ENCODE results near the gene RASD1.

RASD1 gene

DNA sequence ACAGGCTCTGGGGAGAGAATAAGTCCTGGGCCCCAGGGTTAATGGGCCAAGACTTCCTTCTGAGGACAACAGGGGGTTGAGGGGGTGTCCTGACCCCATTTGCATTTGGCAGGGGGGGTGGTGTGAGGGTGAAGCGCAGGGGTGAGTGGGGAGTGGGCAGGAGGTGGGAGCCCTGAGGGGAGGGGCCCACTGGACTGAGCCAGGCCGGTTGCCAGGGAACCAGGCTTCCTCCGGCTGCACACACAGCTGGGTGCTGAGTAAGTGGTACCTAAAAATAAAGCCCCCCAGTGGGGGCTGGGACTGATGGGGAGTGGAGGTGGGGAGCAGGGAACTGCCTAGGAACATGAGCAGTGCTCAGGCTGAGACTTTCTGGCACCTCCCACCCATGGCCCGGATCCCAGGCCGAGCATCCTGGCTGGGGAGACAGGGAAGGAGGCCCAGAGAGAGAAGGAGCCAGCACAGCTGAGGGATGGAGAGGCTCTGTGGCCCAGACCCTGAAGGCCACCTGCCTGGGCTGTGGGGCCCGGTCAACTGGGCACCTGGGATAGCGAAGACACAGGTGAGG is 7.5 kb upstream of the RASD1 start:
- H3K27ac ChIP-seq (ENCODE audit: low read depth, low read length) = no peak overlapping the region
- H4K20me1 ChIP-seq (ENCODE audit: control insufficient read depth, insufficient read depth, low read depth, low read length) = no peaks in the 10 kb centered on the region
- no peaks in the 10 kb centered on the region for H3K27me3 ChIP-seq (ENCODE audit: control insufficient read depth, low read length)
- H3F3A ChIP-seq (ENCODE audit: control insufficient read depth, insufficient read depth) = no peaks in the 10 kb centered on the region
- no peaks in the 10 kb centered on the region for H3K9me3 ChIP-seq (ENCODE audit: control insufficient read depth, insufficient read depth, low read length)
- H3K4me3 ChIP-seq (ENCODE audit: low read length) = no peak overlapping the region
- H3K79me2 ChIP-seq (ENCODE audit: control insufficient read depth, low read length) = no peaks in the 10 kb centered on the region
- no peaks in the 10 kb centered on the region for H3K9me2 ChIP-seq (replicated peaks; ENCODE audit: control insufficient read depth, low read length)
- TF ChIP-seq, protein P1, sequence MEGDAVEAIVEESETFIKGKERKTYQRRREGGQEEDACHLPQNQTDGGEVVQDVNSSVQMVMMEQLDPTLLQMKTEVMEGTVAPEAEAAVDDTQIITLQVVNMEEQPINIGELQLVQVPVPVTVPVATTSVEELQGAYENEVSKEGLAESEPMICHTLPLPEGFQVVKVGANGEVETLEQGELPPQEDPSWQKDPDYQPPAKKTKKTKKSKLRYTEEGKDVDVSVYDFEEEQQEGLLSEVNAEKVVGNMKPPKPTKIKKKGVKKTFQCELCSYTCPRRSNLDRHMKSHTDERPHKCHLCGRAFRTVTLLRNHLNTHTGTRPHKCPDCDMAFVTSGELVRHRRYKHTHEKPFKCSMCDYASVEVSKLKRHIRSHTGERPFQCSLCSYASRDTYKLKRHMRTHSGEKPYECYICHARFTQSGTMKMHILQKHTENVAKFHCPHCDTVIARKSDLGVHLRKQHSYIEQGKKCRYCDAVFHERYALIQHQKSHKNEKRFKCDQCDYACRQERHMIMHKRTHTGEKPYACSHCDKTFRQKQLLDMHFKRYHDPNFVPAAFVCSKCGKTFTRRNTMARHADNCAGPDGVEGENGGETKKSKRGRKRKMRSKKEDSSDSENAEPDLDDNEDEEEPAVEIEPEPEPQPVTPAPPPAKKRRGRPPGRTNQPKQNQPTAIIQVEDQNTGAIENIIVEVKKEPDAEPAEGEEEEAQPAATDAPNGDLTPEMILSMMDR (IDR thresholded peaks at IDR 0.05; ENCODE audit: low read depth, low read length, poor library complexity, severe bottlenecking) = no peak
- no peak for TF ChIP-seq EZH2phosphoT487 (IDR thresholded peaks at IDR 0.05; ENCODE audit: borderline replicate concordance, low read length)
- no peaks in the 10 kb centered on the region for H3K4me1 ChIP-seq (ENCODE audit: control insufficient read depth, low read length)
- no peaks in the 10 kb centered on the region for H3K36me3 ChIP-seq (ENCODE audit: control insufficient read depth, low read length)
- no peak overlapping the region for H3K4me2 ChIP-seq (ENCODE audit: low read length)

DNA sequence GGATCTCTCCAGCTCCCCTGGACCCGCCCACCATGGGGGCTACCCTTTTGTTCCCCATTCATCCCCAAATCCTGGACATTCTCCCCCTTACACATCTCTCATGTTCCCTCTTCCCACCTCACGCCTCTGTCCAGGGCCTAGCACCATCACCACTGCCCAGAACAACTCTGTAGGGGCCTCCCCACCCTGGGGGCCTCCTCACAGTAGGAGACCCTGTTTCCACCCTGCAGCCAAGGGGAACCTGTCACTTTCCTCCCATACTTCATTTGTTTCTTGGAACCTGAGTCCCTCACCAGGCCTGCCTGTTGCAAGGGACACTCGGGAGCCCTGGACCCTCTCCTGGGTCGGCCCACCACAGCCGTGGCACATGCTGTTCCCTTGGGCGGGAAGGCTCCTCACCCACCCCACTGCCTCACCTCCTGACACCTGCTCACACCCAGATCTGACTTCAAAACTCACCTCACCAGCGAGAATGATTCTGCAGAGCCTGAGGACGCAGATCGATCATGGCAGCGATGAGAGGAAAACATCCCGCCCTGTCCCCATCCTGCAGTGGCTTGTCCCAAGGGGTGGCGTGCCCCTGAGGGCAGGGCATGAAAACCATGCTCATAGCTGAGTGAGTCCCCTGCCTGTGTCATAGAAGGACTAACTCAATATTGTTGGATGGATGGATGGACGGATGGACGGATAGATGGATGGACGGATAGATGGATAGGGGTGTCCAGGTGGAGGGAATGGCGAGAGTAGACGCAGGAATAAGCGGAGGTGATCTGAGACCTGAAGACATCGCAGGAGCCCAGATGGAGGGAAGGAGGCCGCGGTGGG is 6.8 kb upstream of the RASD1 start:
- Histone ChIP-seq H3K27ac (ENCODE audit: low read depth, low read length) (no peak overlapping the region), H3K4me1 (ENCODE audit: control insufficient read depth, low read length) (no peaks in the 10 kb centered on the region)

DNA sequence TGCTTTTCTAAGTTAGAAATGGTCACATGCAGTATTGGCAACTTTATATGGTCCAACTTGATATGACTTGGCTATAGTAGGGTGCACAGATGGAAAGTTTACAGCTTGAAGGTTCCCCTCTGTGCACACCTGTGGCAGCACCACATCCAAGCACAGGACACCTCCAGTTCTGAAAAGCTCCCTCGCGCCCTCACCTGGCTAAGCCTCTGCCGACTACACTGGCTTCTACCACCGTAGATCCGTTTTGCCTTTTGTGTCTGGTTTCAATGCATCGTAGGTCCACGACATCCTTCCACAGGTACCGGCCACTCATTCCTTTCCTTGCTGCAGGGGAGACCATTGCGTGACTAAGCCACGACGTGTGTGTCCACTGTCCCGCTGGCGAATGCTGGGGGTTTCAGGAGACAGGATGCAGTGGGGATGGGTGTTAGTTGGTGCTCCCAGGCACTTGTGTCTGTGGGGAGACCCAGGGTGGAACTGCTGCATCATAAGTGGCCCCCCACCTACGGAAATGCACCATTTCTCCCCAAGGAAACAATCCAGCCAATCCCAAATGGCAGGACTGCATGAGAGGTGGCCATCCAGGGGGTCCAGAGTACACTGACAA is 4.9 kb upstream of the RASD1 start:
- no peaks in the 10 kb centered on the region for H3F3A ChIP-seq (ENCODE audit: control insufficient read depth, insufficient read depth)
- peaks cover 12% of the 10 kb centered on the region for H3K4me1 ChIP-seq (ENCODE audit: control insufficient read depth, low read length)
- H3K9me3 ChIP-seq (ENCODE audit: control insufficient read depth, insufficient read depth, low read length) = no peaks in the 10 kb centered on the region
- no peaks in the 10 kb centered on the region for H3K79me2 ChIP-seq (ENCODE audit: control insufficient read depth, low read length)
- no peaks in the 10 kb centered on the region for H3K9me2 ChIP-seq (replicated peaks; ENCODE audit: control insufficient read depth, low read length)
- no peak overlapping the region for H3K4me3 ChIP-seq (ENCODE audit: low read length)
- TF ChIP-seq, protein P1 (IDR thresholded peaks at IDR 0.05; ENCODE audit: low read depth, low read length, poor library complexity, severe bottlenecking) = peak; percentile 83
- no peak for TF ChIP-seq EZH2phosphoT487 (IDR thresholded peaks at IDR 0.05; ENCODE audit: borderline replicate concordance, low read length)
- no peak overlapping the region for H3K27ac ChIP-seq (ENCODE audit: low read depth, low read length)
- H3K36me3 ChIP-seq (ENCODE audit: control insufficient read depth, low read length) = no peaks in the 10 kb centered on the region
- H3K4me2 ChIP-seq (ENCODE audit: low read length) = no peak overlapping the region
- H3K27me3 ChIP-seq (ENCODE audit: control insufficient read depth, low read length) = peaks cover 9% of the 10 kb centered on the region
- H4K20me1 ChIP-seq (ENCODE audit: control insufficient read depth, insufficient read depth, low read depth, low read length) = no peaks in the 10 kb centered on the region

More for the DNA sequence above, 6.8 kb upstream of the RASD1 start:
- H3K4me3 ChIP-seq (ENCODE audit: low read length) = no peak overlapping the region
- no peaks in the 10 kb centered on the region for H3K9me2 ChIP-seq (replicated peaks; ENCODE audit: control insufficient read depth, low read length)
- TF ChIP-seq, protein P1 (IDR thresholded peaks at IDR 0.05; ENCODE audit: low read depth, low read length, poor library complexity, severe bottlenecking) = no peak
- TF ChIP-seq EZH2phosphoT487 (IDR thresholded peaks at IDR 0.05; ENCODE audit: borderline replicate concordance, low read length) = no peak
- H3F3A ChIP-seq (ENCODE audit: control insufficient read depth, insufficient read depth) = no peaks in the 10 kb centered on the region
- H3K79me2 ChIP-seq (ENCODE audit: control insufficient read depth, low read length) = no peaks in the 10 kb centered on the region
- no peaks in the 10 kb centered on the region for H3K9me3 ChIP-seq (ENCODE audit: control insufficient read depth, insufficient read depth, low read length)
- no peaks in the 10 kb centered on the region for H4K20me1 ChIP-seq (ENCODE audit: control insufficient read depth, insufficient read depth, low read depth, low read length)
- no peak overlapping the region for H3K4me2 ChIP-seq (ENCODE audit: low read length)
- H3K36me3 ChIP-seq (ENCODE audit: control insufficient read depth, low read length) = no peaks in the 10 kb centered on the region
- H3K27me3 ChIP-seq (ENCODE audit: control insufficient read depth, low read length) = no peaks in the 10 kb centered on the region
